ENCODE data around the gene DLL4.

Gene DLL4

GRCh38 chr15:40902605-40903561 lies 26.3 kb upstream of the DLL4 start:
- CTCF ChIA-PET: interaction anchor here (0.6 to 5.0 kb wide), 12 partner anchors 8 to 474 kb away, joined by 3 to 32 read pairs (median 4); partner anchors contain the start of gene VPS18
- no peak for DNase-seq (ENCODE audit: extremely low spot score)
- POLR2A ChIA-PET: interaction anchor here (1.3 to 2.0 kb wide), 3 partner anchors 9 to 430 kb away, joined by 4 to 11 read pairs (median 8); partner anchors contain the start of genes CHAC1, NUSAP1 and VPS18
- TF ChIP-seq SP1 (IDR thresholded peaks at IDR 0.05): no peak
- TF ChIP-seq PKNOX1 (IDR thresholded peaks at IDR 0.05): no peak
- TF ChIP-seq L3MBTL2 (conservative IDR thresholded peaks at IDR 0.05): no peak
- no peak for TF ChIP-seq BHLHE40 (IDR thresholded peaks at IDR 0.05; ENCODE audit: borderline replicate concordance)
- TF ChIP-seq SUZ12 (IDR thresholded peaks at IDR 0.05): no peak
- no peak for TF ChIP-seq CTBP1 (IDR thresholded peaks at IDR 0.05; ENCODE audit: borderline replicate concordance)
- no peak for TF ChIP-seq FOXK2 (IDR thresholded peaks at IDR 0.05)
- TF ChIP-seq HDGF (IDR thresholded peaks at IDR 0.05; ENCODE audit: borderline replicate concordance): no peak
- TF ChIP-seq NFRKB (IDR thresholded peaks at IDR 0.05): no peak
- TF ChIP-seq FOXA1 (IDR thresholded peaks at IDR 0.05): no peak
- no peak for TF ChIP-seq FOXM1 (IDR thresholded peaks at IDR 0.05; ENCODE audit: borderline replicate concordance)
- TF ChIP-seq LEF1 (IDR thresholded peaks at IDR 0.05; ENCODE audit: borderline replicate concordance): no peak
- TF ChIP-seq TARDBP (IDR thresholded peaks at IDR 0.05): no peak
- TF ChIP-seq ARNT (IDR thresholded peaks at IDR 0.05): no peak
- no peak for TF ChIP-seq ZNF384 (IDR thresholded peaks at IDR 0.05)
- TF ChIP-seq ELF4 (IDR thresholded peaks at IDR 0.05): no peak

- DNase-seq (ENCODE audit: extremely low spot score): no peak
- ChIA-PET CTCF (interaction anchor here (0.5 to 5.0 kb wide), 11 partner anchors 10 to 517 kb away, joined by 3 to 32 read pairs (median 3); partner anchors contain the start of gene VPS18), POLR2A (interaction anchor here (0.9 to 2.0 kb wide), 2 partner anchors 48 to 49 kb away, joined by 3 to 11 read pairs; partner anchors contain the start of gene CHAC1)
- TF ChIP-seq SP1 (IDR thresholded peaks at IDR 0.05): no peak
- TF ChIP-seq BHLHE40 (IDR thresholded peaks at IDR 0.05; ENCODE audit: borderline replicate concordance): no peak
- no peak for TF ChIP-seq FOXK2 (IDR thresholded peaks at IDR 0.05)
- TF ChIP-seq L3MBTL2 (conservative IDR thresholded peaks at IDR 0.05): no peak
- no peak for TF ChIP-seq TARDBP (IDR thresholded peaks at IDR 0.05)
- no peak for TF ChIP-seq ARNT (IDR thresholded peaks at IDR 0.05)
- TF ChIP-seq HDGF (IDR thresholded peaks at IDR 0.05; ENCODE audit: borderline replicate concordance): no peak
- no peak for TF ChIP-seq FOXM1 (IDR thresholded peaks at IDR 0.05; ENCODE audit: borderline replicate concordance)
- no peak for TF ChIP-seq LEF1 (IDR thresholded peaks at IDR 0.05; ENCODE audit: borderline replicate concordance)
- no peak for TF ChIP-seq ZNF384 (IDR thresholded peaks at IDR 0.05)
- TF ChIP-seq FOXA1 (IDR thresholded peaks at IDR 0.05): no peak
- no peak for TF ChIP-seq ELF4 (IDR thresholded peaks at IDR 0.05)
- TF ChIP-seq SUZ12 (IDR thresholded peaks at IDR 0.05): no peak
These were observed 24.5 kb upstream of the DLL4 start for GRCh38 chr15:40904552-40905201.

GRCh38 chr15:40906091-40906990 lies 22.8 kb upstream of the DLL4 start:
- TF ChIP-seq FOXM1 (IDR thresholded peaks at IDR 0.05; ENCODE audit: borderline replicate concordance): no peak
- no peak for TF ChIP-seq FOXA1 (IDR thresholded peaks at IDR 0.05)
- TF ChIP-seq SP1 (IDR thresholded peaks at IDR 0.05): no peak
- TF ChIP-seq ZNF384 (IDR thresholded peaks at IDR 0.05): no peak
- TF ChIP-seq LEF1 (IDR thresholded peaks at IDR 0.05; ENCODE audit: borderline replicate concordance): no peak
- TF ChIP-seq BHLHE40 (IDR thresholded peaks at IDR 0.05; ENCODE audit: borderline replicate concordance): no peak
- TF ChIP-seq L3MBTL2 (conservative IDR thresholded peaks at IDR 0.05): no peak
- TF ChIP-seq NFRKB (IDR thresholded peaks at IDR 0.05): no peak
- no peak for TF ChIP-seq TARDBP (IDR thresholded peaks at IDR 0.05)
- ChIA-PET CTCF (interaction anchor here (0.5 to 5.0 kb wide), 9 partner anchors 9 to 404 kb away, joined by 3 to 32 read pairs (median 3); partner anchors contain the start of gene VPS18), POLR2A (no interaction called here)
- peak; percentile 78 for DNase-seq (ENCODE audit: extremely low spot score)

GRCh38 chr15:40906991-40907802 lies 21.9 kb upstream of the DLL4 start:
- ChIA-PET POLR2A (no interaction called here), CTCF (interaction anchor here (0.5 to 5.0 kb wide), 4 partner anchors 12 to 404 kb away, joined by 3 to 32 read pairs (median 3); partner anchors contain the start of gene VPS18)
- TF ChIP-seq TARDBP (IDR thresholded peaks at IDR 0.05): no peak
- no peak for TF ChIP-seq NFRKB (IDR thresholded peaks at IDR 0.05)
- TF ChIP-seq L3MBTL2 (conservative IDR thresholded peaks at IDR 0.05): no peak
- TF ChIP-seq FOXM1 (IDR thresholded peaks at IDR 0.05; ENCODE audit: borderline replicate concordance): no peak
- TF ChIP-seq HDGF (IDR thresholded peaks at IDR 0.05; ENCODE audit: borderline replicate concordance): no peak
- TF ChIP-seq SP1 (IDR thresholded peaks at IDR 0.05): no peak
- no peak for TF ChIP-seq ZNF384 (IDR thresholded peaks at IDR 0.05)
- TF ChIP-seq PKNOX1 (IDR thresholded peaks at IDR 0.05): no peak
- TF ChIP-seq FOXK2 (IDR thresholded peaks at IDR 0.05): no peak
- no peak for TF ChIP-seq ELF4 (IDR thresholded peaks at IDR 0.05)
- TF ChIP-seq SUZ12 (IDR thresholded peaks at IDR 0.05): no peak
- TF ChIP-seq ARNT (IDR thresholded peaks at IDR 0.05): no peak
- no peak for TF ChIP-seq FOXA1 (IDR thresholded peaks at IDR 0.05)
- no peak for TF ChIP-seq BHLHE40 (IDR thresholded peaks at IDR 0.05; ENCODE audit: borderline replicate concordance)
- TF ChIP-seq CTBP1 (IDR thresholded peaks at IDR 0.05; ENCODE audit: borderline replicate concordance): no peak
- TF ChIP-seq LEF1 (IDR thresholded peaks at IDR 0.05; ENCODE audit: borderline replicate concordance): no peak
- no peak for DNase-seq (ENCODE audit: extremely low spot score)
